Breast epithelium (tissue), 3 donors: Measurements from ENCODE around the gene NEDD9.

Experiments
- CTCF ChIP-seq, 3 donors: fragments of 450-650 bp; IDR thresholded peaks; one replicate each; pipeline ENCODE4 v1.5.1; 2016 to 2017; ENCODE audit warnings: antibody characterized with exemption in 3 of 3, mild to moderate bottlenecking in 3 of 3, moderate library complexity in 3 of 3
- POLR2A ChIP-seq: fragments of 450-650 bp; IDR thresholded peaks from one replicate; pipeline ENCODE4 v1.6.1; 2016; ENCODE audit warnings: antibody characterized with exemption, mild to moderate bottlenecking, moderate library complexity
- POLR2AphosphoS5 ChIP-seq, 3 donors: sonication (generic); formaldehyde crosslinking; IDR thresholded peaks; one replicate each; pipeline ENCODE4 v1.6.1; 2017; ENCODE audit warnings: antibody characterized with exemption in 3 of 3

GRCh38 chr6:11208854-11209253 is 23.6 kb downstream of the NEDD9 start:
- TF ChIP-seq CTCF (IDR thresholded peaks at IDR 0.05) (no peak), POLR2A (no peak), POLR2AphosphoS5 (IDR thresholded peaks at IDR 0.05) (no peak)
